ENCODE measurements around the gene ITPR1. TPM values are rescaled to one million over a fixed set of nuclear protein-coding genes. Genes with fewer than 3 reads are reported as not detected.

ITPR1 gene
- total and polyA plus RNA-seq, 4 donors = 3.7 to 39.4 (median 8.2) TPM

DNA sequence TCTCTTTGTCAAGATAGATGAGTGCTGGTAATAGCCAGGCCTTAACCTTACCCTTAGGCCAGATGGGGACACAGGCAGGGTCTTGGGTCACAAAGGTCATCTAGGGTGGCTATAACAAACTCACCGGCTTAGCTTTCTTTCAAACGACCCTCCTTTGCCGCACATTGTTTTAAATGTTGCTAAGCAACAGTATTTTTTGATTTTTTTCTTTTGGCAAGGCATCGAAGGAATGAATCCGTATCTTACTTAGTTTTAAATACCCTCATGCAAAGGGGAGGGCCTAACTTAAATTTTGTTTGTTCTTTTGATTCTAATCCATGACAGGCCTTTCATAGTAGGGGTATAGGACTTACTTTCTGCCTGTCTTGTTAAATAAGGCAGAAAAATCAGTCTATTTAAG lies 35.2 kb downstream of the ITPR1 start:
- Histone ChIP-seq H3K9me3 (ENCODE audit: control insufficient read depth in 4 of 4, low read length in 3 of 4) (no peaks in the 10 kb centered on the region), H3K4me3 (ENCODE audit: low read depth in 1 of 3, low read length in 3 of 3) (no peak overlapping the region), H3K27ac (ENCODE audit: low read depth in 1 of 2, low read length in 2 of 2) (no peak overlapping the region), H3K4me1 (ENCODE audit: control insufficient read depth in 4 of 4, insufficient read depth in 4 of 4, low read length in 3 of 4) (peaks cover 0 to 4% (median 3%) of the 10 kb centered on the region in 4 donors), H3K9ac (ENCODE audit: low read depth in 1 of 2, low read length in 2 of 2) (no peak overlapping the region), H3K27me3 (ENCODE audit: control insufficient read depth in 4 of 4, insufficient read depth in 4 of 4, low read length in 3 of 4) (no peaks in the 10 kb centered on the region), H3K36me3 (ENCODE audit: control insufficient read depth in 4 of 4, insufficient read depth in 3 of 4, low read depth in 1 of 4, low read length in 3 of 4) (no peaks in the 10 kb centered on the region)
- 83% methylated on average over 5 of the region's 5 CpGs for WGBS
- TF ChIP-seq REST (IDR thresholded peaks at IDR 0.05) = no peak
- TF ChIP-seq GABPA (IDR thresholded peaks at IDR 0.05 in 1 of 2, conservative IDR thresholded peaks at IDR 0.05 in 1 of 2) = no peak
- TF ChIP-seq SP1 (IDR thresholded peaks at IDR 0.05) = no peak
- no peak for TF ChIP-seq MAX (IDR thresholded peaks at IDR 0.05)
- TF ChIP-seq, protein P1, sequence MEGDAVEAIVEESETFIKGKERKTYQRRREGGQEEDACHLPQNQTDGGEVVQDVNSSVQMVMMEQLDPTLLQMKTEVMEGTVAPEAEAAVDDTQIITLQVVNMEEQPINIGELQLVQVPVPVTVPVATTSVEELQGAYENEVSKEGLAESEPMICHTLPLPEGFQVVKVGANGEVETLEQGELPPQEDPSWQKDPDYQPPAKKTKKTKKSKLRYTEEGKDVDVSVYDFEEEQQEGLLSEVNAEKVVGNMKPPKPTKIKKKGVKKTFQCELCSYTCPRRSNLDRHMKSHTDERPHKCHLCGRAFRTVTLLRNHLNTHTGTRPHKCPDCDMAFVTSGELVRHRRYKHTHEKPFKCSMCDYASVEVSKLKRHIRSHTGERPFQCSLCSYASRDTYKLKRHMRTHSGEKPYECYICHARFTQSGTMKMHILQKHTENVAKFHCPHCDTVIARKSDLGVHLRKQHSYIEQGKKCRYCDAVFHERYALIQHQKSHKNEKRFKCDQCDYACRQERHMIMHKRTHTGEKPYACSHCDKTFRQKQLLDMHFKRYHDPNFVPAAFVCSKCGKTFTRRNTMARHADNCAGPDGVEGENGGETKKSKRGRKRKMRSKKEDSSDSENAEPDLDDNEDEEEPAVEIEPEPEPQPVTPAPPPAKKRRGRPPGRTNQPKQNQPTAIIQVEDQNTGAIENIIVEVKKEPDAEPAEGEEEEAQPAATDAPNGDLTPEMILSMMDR (IDR thresholded peaks at IDR 0.05; ENCODE audit: low read depth, low read length, missing input control) = no peak
- no peak for TF ChIP-seq YY1 (IDR thresholded peaks at IDR 0.05)
- TF ChIP-seq HNF4A (conservative IDR thresholded peaks at IDR 0.05) = no peak
- no peak for TF ChIP-seq ATF3 (IDR thresholded peaks at IDR 0.05)
- no peak for TF ChIP-seq RXRA (IDR thresholded peaks at IDR 0.05)
- no peak for TF ChIP-seq ZBTB33 (IDR thresholded peaks at IDR 0.05)
- no peak for TF ChIP-seq FOXA2 (IDR thresholded peaks at IDR 0.05)
- no peak for TF ChIP-seq HNF4G (IDR thresholded peaks at IDR 0.05)
- no peak for TF ChIP-seq EGR1 (IDR thresholded peaks at IDR 0.05; ENCODE audit: low read depth in 2 of 2)
- TF ChIP-seq TAF1 (conservative IDR thresholded peaks at IDR 0.05) = no peak
- no peak for TF ChIP-seq JUND (IDR thresholded peaks at IDR 0.05)
- TF ChIP-seq RAD21 (IDR thresholded peaks at IDR 0.05) = no peak
- TF ChIP-seq NR2F2 (IDR thresholded peaks at IDR 0.05) = no peak
- no peak for TF ChIP-seq FOXA1 (IDR thresholded peaks at IDR 0.05)
- no peak for DNase-seq (ENCODE audit: low spot score)
